GM18517 (cell line): ENCODE results near the gene CACNG4.

Experiments
- ATAC-seq: cut with Tn5 transposase; IDR thresholded peaks from one replicate; pipeline ENCODE4 v1.9.1; 2021; ENCODE audit warnings: mild to moderate bottlenecking, moderate library complexity; ENCODE audit not compliant: unreplicated experiment

CACNG4 gene

GRCh38 chr17:66943484-66943883 is 21.0 kb upstream of the CACNG4 start:
- no peak for ATAC-seq

GRCh38 chr17:66944351-66945146 is 20.0 kb upstream of the CACNG4 start:
- no peak for ATAC-seq

- ATAC-seq: no peak
Observed at GRCh38 chr17:66945147-66945835, 19.2 kb upstream of the CACNG4 start.

- no peak for ATAC-seq
Observed at GRCh38 chr17:66946251-66946650, 18.3 kb upstream of the CACNG4 start.

GRCh38 chr17:66947311-66947710 is 17.2 kb upstream of the CACNG4 start:
- no peak for ATAC-seq

DNA sequence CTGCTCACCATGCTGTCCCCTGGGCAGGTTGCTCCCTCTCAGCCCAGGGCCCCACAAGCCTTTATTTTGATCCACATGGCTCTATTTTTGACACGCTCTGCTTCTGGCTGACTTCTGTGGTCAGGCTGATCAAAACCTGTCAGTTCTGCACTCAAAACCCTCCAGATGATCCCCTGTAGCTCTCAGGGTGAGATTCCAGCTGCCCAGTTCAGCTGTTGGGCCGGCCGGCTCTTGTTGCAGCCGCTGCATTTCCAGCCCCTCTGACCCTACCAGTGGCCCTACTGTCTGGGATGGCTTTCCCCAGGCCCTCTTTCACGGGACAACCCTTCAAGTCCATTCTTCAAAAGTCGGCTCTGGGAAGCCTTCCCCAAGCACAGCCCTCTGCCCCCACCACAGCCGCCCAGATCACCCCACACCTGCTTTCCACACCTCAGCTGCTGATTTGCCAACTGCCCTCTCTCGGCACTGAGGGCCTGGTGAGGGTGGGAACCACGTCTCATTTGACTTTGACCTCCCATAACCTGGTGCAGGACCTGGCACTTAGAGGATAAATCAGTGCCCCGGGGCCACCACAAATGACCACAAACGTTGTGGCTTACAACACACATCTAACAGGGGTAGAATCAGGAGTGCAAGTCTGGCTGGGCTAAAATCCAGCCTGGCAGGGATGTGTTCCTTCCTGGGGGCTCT is 16.3 kb upstream of the CACNG4 start:
- no peak for ATAC-seq

- no peak for ATAC-seq
Observed at GRCh38 chr17:66949501-66949900, 15.0 kb upstream of the CACNG4 start.

- no peak for ATAC-seq
Observed at GRCh38 chr17:66950325-66950724, 14.2 kb upstream of the CACNG4 start.

DNA sequence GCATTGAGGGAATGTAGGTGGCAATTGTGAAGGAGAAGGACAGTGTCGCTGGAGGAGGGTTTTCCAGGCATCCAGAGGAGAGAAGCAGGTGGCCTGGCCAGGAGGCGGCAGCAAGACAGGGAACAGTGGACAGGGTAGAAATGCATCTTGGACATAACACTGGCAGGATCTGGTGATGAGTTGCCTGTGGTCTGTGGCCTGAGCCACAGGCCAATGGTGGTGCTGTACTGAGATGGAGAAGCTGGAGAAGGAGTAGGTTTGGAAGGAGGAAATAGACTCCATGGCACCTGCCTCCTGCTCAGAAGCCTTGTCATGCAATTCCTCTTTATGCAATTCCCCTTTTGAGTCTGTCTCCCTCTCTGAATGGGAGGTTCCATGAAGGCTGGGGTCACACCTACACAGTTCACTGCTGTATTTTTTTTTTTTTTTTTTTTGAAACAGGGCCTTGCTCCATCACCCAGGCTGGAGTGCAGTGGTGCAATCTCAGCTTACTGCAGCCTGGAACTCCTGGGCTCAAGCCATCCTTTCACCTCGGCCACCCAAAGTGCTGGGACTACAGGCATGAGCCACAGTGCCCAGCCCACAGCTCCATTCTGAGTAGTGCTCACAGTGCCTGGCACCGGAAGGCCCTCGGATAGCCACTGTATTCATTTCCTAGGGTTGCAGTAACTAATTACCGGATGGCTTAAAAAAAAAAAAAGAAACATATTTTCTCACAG is 13.5 kb upstream of the CACNG4 start:
- ATAC-seq: no peak

DNA sequence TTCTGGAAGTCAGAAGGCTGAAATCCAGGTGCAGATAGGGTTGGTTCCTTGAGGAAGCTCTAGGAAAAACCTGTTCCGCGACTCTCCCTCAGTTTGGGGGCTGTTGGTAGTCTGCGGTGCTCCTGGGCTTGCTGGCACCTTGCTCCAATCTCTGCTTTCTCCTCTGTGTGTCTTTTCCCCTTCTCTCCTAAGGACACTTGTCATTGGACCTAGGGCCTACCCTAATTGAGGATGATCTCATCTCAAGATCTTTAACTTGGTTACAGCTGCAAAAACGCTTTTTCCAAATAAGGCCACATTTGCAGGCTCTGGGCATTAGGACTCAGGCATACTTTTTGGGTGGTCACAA is 12.9 kb upstream of the CACNG4 start:
- no peak for ATAC-seq

- no peak for ATAC-seq
Observed at GRCh38 chr17:66952031-66952524, 12.4 kb upstream of the CACNG4 start.

DNA sequence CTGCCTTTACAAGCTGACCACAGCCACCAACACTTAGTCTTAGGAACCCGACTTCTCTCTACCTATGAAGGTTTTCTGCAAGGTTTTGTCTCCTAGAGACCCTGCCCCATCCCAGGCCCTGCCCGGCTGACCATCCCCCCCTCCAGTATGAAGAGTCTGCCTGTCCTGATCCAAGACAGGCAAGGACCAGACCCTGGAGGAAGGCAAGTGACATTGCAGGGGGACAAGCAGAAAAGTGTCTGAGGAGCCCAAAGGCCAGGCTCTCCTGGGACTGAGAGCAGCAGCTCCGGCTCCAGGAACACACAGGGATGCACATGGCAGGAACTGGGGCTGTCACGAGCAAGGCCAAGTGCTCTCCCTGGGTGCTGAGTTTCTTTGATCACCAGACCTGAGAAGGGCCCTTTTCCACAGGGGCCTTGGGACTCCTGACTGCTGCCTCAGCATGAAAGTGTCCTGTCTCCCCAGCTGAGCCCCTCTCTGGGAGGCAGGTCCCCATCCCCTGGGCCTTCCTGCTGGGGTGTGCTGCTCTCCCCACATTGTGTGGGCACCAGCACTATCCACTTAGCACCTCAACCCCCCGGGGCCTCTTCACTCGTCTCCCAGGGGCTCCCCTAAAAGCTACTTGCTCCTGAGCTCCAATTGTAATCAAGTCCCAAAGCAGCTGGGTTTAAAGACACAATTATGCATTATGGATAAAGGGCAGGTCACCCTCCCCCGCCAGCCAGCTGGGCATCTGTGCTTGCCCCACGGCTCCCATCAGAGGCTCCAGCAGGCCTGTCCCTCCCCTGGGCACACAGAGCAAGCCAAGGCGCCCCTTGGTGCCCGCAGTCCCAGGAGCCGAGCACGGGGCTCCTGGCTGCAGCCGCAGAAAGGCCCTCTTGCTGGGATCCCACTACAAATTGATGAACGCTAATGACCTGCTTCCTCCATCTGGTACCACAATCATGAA is 11.6 kb upstream of the CACNG4 start:
- ATAC-seq: no peak

GRCh38 chr17:66953630-66954020 is 10.9 kb upstream of the CACNG4 start:
- no peak for ATAC-seq

- ATAC-seq: no peak
Observed at GRCh38 chr17:66954632-66955031, 9.9 kb upstream of the CACNG4 start.

DNA sequence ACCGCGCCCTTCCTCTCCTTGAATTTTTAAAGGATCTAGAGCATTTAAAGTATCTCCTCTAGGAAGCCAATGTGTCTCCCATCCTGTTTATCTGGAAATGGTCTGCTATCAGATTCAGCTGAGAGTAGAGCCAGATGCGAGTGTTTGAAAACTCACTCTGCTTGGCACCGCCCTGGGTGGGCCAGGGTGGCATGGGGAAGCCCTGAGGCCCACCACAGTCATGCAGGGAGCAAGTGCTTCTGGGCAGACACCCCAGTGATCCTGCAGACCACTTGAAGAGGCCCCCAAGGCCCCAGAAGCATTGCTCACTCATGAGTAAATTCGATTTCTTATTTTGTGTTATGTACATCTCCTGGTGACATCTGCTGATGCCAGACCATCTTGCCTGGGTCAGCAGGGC is 8.7 kb upstream of the CACNG4 start:
- no peak for ATAC-seq

DNA sequence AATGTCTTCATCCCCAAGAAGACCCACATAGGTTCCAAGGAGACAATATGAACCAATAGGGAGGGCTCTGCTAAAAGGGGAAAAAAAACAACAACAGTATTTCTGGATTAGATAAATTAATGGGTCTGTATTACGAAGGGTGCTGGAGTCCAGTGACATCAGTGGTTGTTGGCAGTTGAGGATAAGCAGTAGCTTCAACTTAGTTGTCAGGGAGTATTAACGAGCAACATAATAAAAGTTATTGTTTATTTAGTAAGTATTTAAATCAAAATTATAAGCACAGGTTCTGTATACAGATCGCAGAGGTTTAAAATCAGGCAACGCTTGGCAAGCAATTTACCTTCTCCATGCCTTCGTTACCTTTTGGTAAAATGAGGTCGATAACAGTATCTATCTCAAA is 7.6 kb upstream of the CACNG4 start:
- no peak for ATAC-seq

GRCh38 chr17:66957343-66957742 is 7.2 kb upstream of the CACNG4 start:
- no peak for ATAC-seq

GRCh38 chr17:66957951-66958579 is 6.4 kb upstream of the CACNG4 start:
- ATAC-seq: no peak

- ATAC-seq: no peak
Observed at GRCh38 chr17:66959641-66960375, 4.7 kb upstream of the CACNG4 start.
